ENCODE data around the gene KRT2. TPM values are rescaled to one million over a fixed set of nuclear protein-coding genes. Genes with fewer than 3 reads are reported as not detected.

Gene KRT2
- total RNA-seq, 1 experiment from 2014 or later, result not detected

DNA sequence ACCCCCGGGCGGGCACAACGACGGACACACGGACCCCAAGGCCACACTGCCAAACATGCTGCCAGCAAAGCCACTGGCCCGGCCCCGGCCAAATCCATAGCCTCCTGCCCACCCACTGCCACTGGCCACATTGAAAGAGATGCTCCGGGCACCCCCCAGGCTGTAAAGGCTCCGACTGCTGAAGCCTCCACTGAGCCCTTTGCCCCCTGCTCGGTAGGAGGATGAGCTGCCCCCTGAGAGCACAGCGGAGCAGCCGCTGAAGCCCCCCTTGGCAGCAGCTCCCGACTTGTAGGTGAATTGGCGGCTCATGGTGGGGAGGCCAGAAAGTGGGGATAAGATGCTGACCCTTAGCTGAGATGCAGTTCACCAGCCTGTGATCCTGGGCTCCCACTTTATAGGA, 33.8 kb downstream of the KRT2 start, which contains the start of gene KRT73:
TSS of gene KRT73 (minus strand) at position 344 of the 400 bp plus-strand sequence. CDS start at position 309, 35 bp downstream.
- Mint-ChIP-seq H3K27ac (no peak within 1 kb of the TSS), H3K27me3 (ENCODE audit: low read depth) (no peaks in the 10 kb centered on the region), H3K36me3 (no peaks in the 10 kb centered on the region), H3K4me1 (no peaks in the 10 kb centered on the region), H3K4me3 (no peak within 1 kb of the TSS), H3K9me3 (no peaks in the 10 kb centered on the region)
- no peak for ATAC-seq
- no peak for DNase-seq (ENCODE audit: low spot score)
- POLR2A ChIA-PET, result no interaction called here
- CTCF ChIA-PET, result interaction anchor here (1.5 to 2.4 kb wide), 3 partner anchors 247 to 261 kb away, joined by 4 to 7 read pairs (median 5); no protein-coding TSS in a partner anchor
- TF ChIP-seq CREB1 (CRISPR knock-in tag; IDR thresholded peaks at IDR 0.05) (no peak), CBFB (CRISPR knock-in tag; IDR thresholded peaks at IDR 0.05; ENCODE audit: low read depth) (no peak), SMAD4 (CRISPR knock-in tag; IDR thresholded peaks at IDR 0.05) (no peak), FOXP1 (CRISPR knock-in tag; IDR thresholded peaks at IDR 0.05; ENCODE audit: borderline replicate concordance) (no peak), ZNF263 (CRISPR knock-in tag; IDR thresholded peaks at IDR 0.05; ENCODE audit: low read depth) (no peak), FOXJ3 (CRISPR knock-in tag; IDR thresholded peaks at IDR 0.05; ENCODE audit: borderline replicate concordance) (no peak), NR1H2 (CRISPR knock-in tag; IDR thresholded peaks at IDR 0.05) (no peak), NFE2L1 (CRISPR knock-in tag; IDR thresholded peaks at IDR 0.05) (no peak), NR2C2 (CRISPR knock-in tag; IDR thresholded peaks at IDR 0.05) (no peak), ATF2 (CRISPR knock-in tag; IDR thresholded peaks at IDR 0.05; ENCODE audit: borderline replicate concordance, low read depth) (no peak), ZNF425 (CRISPR knock-in tag; conservative IDR thresholded peaks at IDR 0.05) (no peak), PRRX2 (CRISPR knock-in tag; IDR thresholded peaks at IDR 0.05) (no peak), ZNF671 (CRISPR knock-in tag; IDR thresholded peaks at IDR 0.05) (no peak), ZSCAN18 (CRISPR knock-in tag; IDR thresholded peaks at IDR 0.05) (no peak), GTF2I (CRISPR knock-in tag; conservative IDR thresholded peaks at IDR 0.05) (no peak), NFYB (CRISPR knock-in tag; conservative IDR thresholded peaks at IDR 0.05; ENCODE audit: low read depth) (no peak), GRHL2 (CRISPR knock-in tag; IDR thresholded peaks at IDR 0.05; ENCODE audit: insufficient replicate concordance, severe bottlenecking) (no peak)
- TF ChIP-seq, protein P1, sequence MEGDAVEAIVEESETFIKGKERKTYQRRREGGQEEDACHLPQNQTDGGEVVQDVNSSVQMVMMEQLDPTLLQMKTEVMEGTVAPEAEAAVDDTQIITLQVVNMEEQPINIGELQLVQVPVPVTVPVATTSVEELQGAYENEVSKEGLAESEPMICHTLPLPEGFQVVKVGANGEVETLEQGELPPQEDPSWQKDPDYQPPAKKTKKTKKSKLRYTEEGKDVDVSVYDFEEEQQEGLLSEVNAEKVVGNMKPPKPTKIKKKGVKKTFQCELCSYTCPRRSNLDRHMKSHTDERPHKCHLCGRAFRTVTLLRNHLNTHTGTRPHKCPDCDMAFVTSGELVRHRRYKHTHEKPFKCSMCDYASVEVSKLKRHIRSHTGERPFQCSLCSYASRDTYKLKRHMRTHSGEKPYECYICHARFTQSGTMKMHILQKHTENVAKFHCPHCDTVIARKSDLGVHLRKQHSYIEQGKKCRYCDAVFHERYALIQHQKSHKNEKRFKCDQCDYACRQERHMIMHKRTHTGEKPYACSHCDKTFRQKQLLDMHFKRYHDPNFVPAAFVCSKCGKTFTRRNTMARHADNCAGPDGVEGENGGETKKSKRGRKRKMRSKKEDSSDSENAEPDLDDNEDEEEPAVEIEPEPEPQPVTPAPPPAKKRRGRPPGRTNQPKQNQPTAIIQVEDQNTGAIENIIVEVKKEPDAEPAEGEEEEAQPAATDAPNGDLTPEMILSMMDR (IDR thresholded peaks at IDR 0.05), result no peak
- TF ChIP-seq, protein P2, sequence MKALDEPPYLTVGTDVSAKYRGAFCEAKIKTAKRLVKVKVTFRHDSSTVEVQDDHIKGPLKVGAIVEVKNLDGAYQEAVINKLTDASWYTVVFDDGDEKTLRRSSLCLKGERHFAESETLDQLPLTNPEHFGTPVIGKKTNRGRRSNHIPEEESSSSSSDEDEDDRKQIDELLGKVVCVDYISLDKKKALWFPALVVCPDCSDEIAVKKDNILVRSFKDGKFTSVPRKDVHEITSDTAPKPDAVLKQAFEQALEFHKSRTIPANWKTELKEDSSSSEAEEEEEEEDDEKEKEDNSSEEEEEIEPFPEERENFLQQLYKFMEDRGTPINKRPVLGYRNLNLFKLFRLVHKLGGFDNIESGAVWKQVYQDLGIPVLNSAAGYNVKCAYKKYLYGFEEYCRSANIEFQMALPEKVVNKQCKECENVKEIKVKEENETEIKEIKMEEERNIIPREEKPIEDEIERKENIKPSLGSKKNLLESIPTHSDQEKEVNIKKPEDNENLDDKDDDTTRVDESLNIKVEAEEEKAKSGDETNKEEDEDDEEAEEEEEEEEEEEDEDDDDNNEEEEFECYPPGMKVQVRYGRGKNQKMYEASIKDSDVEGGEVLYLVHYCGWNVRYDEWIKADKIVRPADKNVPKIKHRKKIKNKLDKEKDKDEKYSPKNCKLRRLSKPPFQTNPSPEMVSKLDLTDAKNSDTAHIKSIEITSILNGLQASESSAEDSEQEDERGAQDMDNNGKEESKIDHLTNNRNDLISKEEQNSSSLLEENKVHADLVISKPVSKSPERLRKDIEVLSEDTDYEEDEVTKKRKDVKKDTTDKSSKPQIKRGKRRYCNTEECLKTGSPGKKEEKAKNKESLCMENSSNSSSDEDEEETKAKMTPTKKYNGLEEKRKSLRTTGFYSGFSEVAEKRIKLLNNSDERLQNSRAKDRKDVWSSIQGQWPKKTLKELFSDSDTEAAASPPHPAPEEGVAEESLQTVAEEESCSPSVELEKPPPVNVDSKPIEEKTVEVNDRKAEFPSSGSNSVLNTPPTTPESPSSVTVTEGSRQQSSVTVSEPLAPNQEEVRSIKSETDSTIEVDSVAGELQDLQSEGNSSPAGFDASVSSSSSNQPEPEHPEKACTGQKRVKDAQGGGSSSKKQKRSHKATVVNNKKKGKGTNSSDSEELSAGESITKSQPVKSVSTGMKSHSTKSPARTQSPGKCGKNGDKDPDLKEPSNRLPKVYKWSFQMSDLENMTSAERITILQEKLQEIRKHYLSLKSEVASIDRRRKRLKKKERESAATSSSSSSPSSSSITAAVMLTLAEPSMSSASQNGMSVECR (CRISPR knock-in tag; IDR thresholded peaks at IDR 0.05; ENCODE audit: borderline replicate concordance), result no peak
